K562 (cell line): ENCODE results near the gene BLTP2. TPM values are rescaled to one million over a fixed set of nuclear protein-coding genes. Genes with fewer than 3 reads are reported as not detected.
A peak's percentile ranks its signal among the peaks of the same experiment; 100 is the strongest.

ENCODE experiments used
- ASH1L ChIP-seq: fragments of 450-650 bp; IDR thresholded peaks from 2 replicates; pipeline ENCODE4 v1.6.1; 2018; ENCODE audit warnings: borderline replicate concordance, mild to moderate bottlenecking, low read depth; ENCODE audit not compliant: partially characterized antibody
- ATF1 ChIP-seq, 2 experiments: fragments of 450-650 bp in 1 of 2; IDR thresholded peaks; 2 replicates each; pipeline ENCODE4 v1.6.1; 2016; ENCODE audit warnings: missing compliant biosample characterization in 1 of 2, missing genetic modification characterization in 1 of 2
- CBX5 ChIP-seq: IDR thresholded peaks from 2 replicates; pipeline ENCODE4 v1.6.1; 2014; ENCODE audit warnings: low read depth, borderline replicate concordance
- CEBPZ ChIP-seq: fragments of 150-350 bp; IDR thresholded peaks from 2 replicates; pipeline ENCODE4 v1.6.1; 2014; ENCODE audit warnings: low read depth, mild to moderate bottlenecking, low read length, borderline replicate concordance
- EGR1 ChIP-seq: fragments of 450-650 bp; conservative IDR thresholded peaks from 2 replicates; pipeline ENCODE4 v1.6.1; 2017; ENCODE audit warnings: mild to moderate bottlenecking
- ELF2 ChIP-seq: fragments of 250-450 bp; sonication (Bioruptor Pico); IDR thresholded peaks from 2 replicates; pipeline ENCODE4 v1.5.0; 2021; ENCODE audit warnings: mild to moderate bottlenecking
- ETV1 ChIP-seq: fragments of 450-650 bp; conservative IDR thresholded peaks from 2 replicates; pipeline ENCODE4 v1.6.1; 2016; ENCODE audit warnings: missing genetic modification characterization, control low read depth, low read depth, missing compliant biosample characterization
- HDAC2 ChIP-seq: fragments of 450-650 bp; IDR thresholded peaks from 2 replicates; pipeline ENCODE4 v1.6.1; 2016; ENCODE audit warnings: mild to moderate bottlenecking
- L3MBTL2 ChIP-seq: fragments of 450-650 bp; IDR thresholded peaks from 2 replicates; pipeline ENCODE4 v1.6.1; 2016; ENCODE audit warnings: mild to moderate bottlenecking, moderate library complexity
- NBN ChIP-seq: fragments of 450-650 bp; IDR thresholded peaks from 2 replicates; pipeline ENCODE4 v1.6.1; 2016; ENCODE audit warnings: low read depth, mild to moderate bottlenecking
- RB1 ChIP-seq: fragments of 450-650 bp; IDR thresholded peaks from 2 replicates; pipeline ENCODE4 v1.6.1; 2017; ENCODE audit warnings: low read depth, mild to moderate bottlenecking
- SRSF3 ChIP-seq: fragments of 200-400 bp; formaldehyde crosslinking; IDR thresholded peaks from 2 replicates; pipeline ENCODE4 v1.6.1; 2016; ENCODE audit warnings: mild to moderate bottlenecking, low read length, moderate library complexity; ENCODE audit not compliant: insufficient read depth
- YY1 ChIP-seq, 3 experiments: IDR thresholded peaks; 2 replicates each; pipeline ENCODE4 v1.6.1; 2011; ENCODE audit warnings: low read length in 2 of 3, mild to moderate bottlenecking in 2 of 3, moderate library complexity in 2 of 3, borderline replicate concordance in 1 of 3, control low read depth in 1 of 3, low read depth in 1 of 3; ENCODE audit not compliant: insufficient read depth in 3 of 3, insufficient replicate concordance in 2 of 3, control insufficient read depth in 1 of 3, insufficient read length in 1 of 3; ENCODE audit errors: extremely low read depth in 1 of 3
- ZBED1 ChIP-seq: IDR thresholded peaks from 2 replicates; pipeline ENCODE4 v1.6.1; 2014
- ZBTB7A ChIP-seq: IDR thresholded peaks from 2 replicates; pipeline ENCODE4 v1.6.1; 2011; ENCODE audit warnings: low read depth, mild to moderate bottlenecking, low read length, moderate library complexity, borderline replicate concordance; ENCODE audit not compliant: control insufficient read depth
- ZNF263 ChIP-seq: sonication (generic); formaldehyde crosslinking; IDR thresholded peaks from 2 replicates; pipeline ENCODE4 v1.8.0; 2022; ENCODE audit warnings: mild to moderate bottlenecking, missing genetic modification reagents, borderline replicate concordance
- ZNF695 ChIP-seq: fragments of 450-650 bp; formaldehyde crosslinking; IDR thresholded peaks from 2 replicates; pipeline ENCODE4 v1.4.0; 2020; ENCODE audit warnings: mild to moderate bottlenecking, moderate library complexity
- ZNF75A ChIP-seq: fragments of 450-650 bp; formaldehyde crosslinking; IDR thresholded peaks from 2 replicates; pipeline ENCODE4 v1.4.0; 2020; ENCODE audit warnings: mild to moderate bottlenecking
- ZSCAN29 ChIP-seq: fragments of 450-650 bp; IDR thresholded peaks from 2 replicates; pipeline ENCODE4 v1.6.1; 2017
- polyA plus RNA-seq, 8 experiments: library from polyadenylated mRNA; depleted of rRNA in 4 of 8; stranded (reverse) in 5 of 8; unstranded in 3 of 8; fragments of >200 nt; fragmentation: Nextera tagmentation in 2 of 8; fragmentation: Illumina TruSeq in 1 of 8; extraction: Ambion mirVana in 2 of 8; extraction: Trizol in 1 of 8; gene quantifications; 2 replicates each; pipeline versions ENCODE4 v1.2.1 to v1.2.3, GENCODE V29; 2011 to 2014; ENCODE audit warnings: inconsistent platforms in 1 of 8, missing spikeins in 1 of 8
- total RNA-seq, 7 experiments: library from RNA; depleted of rRNA in 6 of 7; stranded (reverse); fragments of >200 nt in 6 of 7; fragmentation: Illumina TruSeq in 2 of 7; extraction: Trizol in 2 of 7; gene quantifications; 2 replicates each; pipeline versions ENCODE4 v1.2.1 to v1.2.3, GENCODE V29; 2011 to 2021; ENCODE audit warnings: low replicate concordance in 1 of 7
- TF ChIP-seq, protein P1 (sequence below), 2 experiments: fragments of 450-650 bp; IDR thresholded peaks; 2 replicates each; pipeline ENCODE4 v1.6.1; 2018; ENCODE audit warnings: mild to moderate bottlenecking in 2 of 2, low read depth in 1 of 2; ENCODE audit not compliant: partially characterized antibody in 2 of 2

The BLTP2 gene
- total and polyA plus RNA-seq, 9 of the 15 experiments (the other 6 are each of a cell fraction or from before 2014, with no cell fraction given), result 14.7 to 174 (median 103) TPM

DNA sequence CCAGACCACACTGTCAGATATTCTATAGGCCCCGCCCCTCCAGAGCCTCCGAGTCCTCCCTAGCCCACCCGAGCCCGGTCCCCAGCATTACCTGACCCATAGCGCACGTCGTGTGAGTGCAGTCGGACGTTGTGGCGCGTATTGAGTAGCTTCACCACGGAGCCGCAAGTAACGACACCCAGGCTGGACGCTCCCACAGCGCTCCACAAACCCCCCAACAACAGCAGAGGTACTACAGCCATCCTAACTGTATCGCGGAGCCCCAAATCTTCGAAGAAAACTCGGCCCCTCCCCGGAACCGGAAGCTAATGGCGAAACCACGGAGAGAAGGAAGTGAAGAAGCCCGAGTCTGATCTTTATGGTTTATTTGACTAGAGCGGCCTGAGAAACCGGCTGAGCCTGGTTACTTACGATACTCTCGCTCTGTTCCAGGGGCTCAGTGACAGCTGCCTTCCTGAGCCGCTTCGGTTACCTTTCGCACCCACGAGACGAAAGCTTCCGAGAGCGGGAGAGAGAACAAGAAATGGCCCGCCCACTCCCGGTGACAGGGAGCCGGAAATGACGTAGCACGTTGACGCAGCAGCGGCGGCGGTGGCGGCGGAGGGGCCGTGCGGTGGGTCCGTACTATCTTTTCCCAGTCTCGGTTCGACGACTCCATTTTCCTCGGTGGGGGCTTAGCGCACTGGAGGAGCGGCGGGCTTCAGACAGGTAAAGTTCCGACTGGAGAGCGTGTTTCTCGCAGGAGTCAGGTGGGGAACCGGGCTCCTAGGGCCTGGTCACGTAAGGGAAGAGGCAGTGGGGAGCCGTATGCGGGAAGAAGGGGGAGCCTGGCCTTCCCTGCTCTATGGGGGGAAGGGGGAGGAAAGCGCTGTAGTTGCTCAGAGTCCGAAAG lies 16.9 kb upstream of the BLTP2 start, which contains the start of the genes SDF2 and SUPT6H (continued):
- TF ChIP-seq EGR1 (peak; percentile 92), ZSCAN29 (peak; percentile 83; the same call in 1 of the 2 replicates), ZNF75A (CRISPR knock-in tag) (no peak), ELF2 (0 out of 2 replicates have a peak, but pooled peaks have one; percentile 51), ZBED1 (peak; percentile 85), L3MBTL2 (peak; percentile 79), CEBPZ (0 out of 2 replicates have a peak, but pooled peaks have one; percentile 39), ASH1L (peak; percentile 69), ATF1 (CRISPR knock-in tag; IDR thresholded peaks at IDR 0.05) (peak; percentile 77), ATF1 (tag; IDR thresholded peaks at IDR 0.05) (peak; percentile 99), CBX5 (0 out of 2 replicates have a peak, but pooled peaks have one; percentile 6), ZBTB7A (peak; percentile 93), ZNF263 (CRISPR knock-in tag) (no peak; the same call in 1 of the 2 replicates), ZNF695 (CRISPR knock-in tag) (no peak), SRSF3 (0 out of 2 replicates have a peak, but pooled peaks have one; percentile 12), RB1 (peak; percentile 54), NBN (peak; percentile 87; the same call in 1 of the 2 replicates), ETV1 (tag) (peak; percentile 94), YY1 (IDR thresholded peaks at IDR 0.05; ENCODE audit: borderline replicate concordance in 1 of 3, control insufficient read depth in 1 of 3, extremely low read depth in 1 of 3, insufficient read depth in 3 of 3, insufficient read length in 1 of 3, insufficient replicate concordance in 2 of 3, low read depth in 1 of 3, low read length in 2 of 3) (peak; percentile 22 to 88 (median 40)), HDAC2 (peak; percentile 77)
- TF ChIP-seq, protein P1, sequence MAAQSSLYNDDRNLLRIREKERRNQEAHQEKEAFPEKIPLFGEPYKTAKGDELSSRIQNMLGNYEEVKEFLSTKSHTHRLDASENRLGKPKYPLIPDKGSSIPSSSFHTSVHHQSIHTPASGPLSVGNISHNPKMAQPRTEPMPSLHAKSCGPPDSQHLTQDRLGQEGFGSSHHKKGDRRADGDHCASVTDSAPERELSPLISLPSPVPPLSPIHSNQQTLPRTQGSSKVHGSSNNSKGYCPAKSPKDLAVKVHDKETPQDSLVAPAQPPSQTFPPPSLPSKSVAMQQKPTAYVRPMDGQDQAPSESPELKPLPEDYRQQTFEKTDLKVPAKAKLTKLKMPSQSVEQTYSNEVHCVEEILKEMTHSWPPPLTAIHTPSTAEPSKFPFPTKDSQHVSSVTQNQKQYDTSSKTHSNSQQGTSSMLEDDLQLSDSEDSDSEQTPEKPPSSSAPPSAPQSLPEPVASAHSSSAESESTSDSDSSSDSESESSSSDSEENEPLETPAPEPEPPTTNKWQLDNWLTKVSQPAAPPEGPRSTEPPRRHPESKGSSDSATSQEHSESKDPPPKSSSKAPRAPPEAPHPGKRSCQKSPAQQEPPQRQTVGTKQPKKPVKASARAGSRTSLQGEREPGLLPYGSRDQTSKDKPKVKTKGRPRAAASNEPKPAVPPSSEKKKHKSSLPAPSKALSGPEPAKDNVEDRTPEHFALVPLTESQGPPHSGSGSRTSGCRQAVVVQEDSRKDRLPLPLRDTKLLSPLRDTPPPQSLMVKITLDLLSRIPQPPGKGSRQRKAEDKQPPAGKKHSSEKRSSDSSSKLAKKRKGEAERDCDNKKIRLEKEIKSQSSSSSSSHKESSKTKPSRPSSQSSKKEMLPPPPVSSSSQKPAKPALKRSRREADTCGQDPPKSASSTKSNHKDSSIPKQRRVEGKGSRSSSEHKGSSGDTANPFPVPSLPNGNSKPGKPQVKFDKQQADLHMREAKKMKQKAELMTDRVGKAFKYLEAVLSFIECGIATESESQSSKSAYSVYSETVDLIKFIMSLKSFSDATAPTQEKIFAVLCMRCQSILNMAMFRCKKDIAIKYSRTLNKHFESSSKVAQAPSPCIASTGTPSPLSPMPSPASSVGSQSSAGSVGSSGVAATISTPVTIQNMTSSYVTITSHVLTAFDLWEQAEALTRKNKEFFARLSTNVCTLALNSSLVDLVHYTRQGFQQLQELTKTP (IDR thresholded peaks at IDR 0.05; ENCODE audit: low read depth in 1 of 2, partially characterized antibody in 2 of 2), result no peak
